AG08395 (cell line): ENCODE data around the gene LMF2.

ENCODE experiments used
- DNase-seq: peaks from one replicate; pipeline ENCODE4 v3.0.0; 2012; ENCODE audit warnings: mixed read lengths, low spot score

Gene LMF2, protein sequence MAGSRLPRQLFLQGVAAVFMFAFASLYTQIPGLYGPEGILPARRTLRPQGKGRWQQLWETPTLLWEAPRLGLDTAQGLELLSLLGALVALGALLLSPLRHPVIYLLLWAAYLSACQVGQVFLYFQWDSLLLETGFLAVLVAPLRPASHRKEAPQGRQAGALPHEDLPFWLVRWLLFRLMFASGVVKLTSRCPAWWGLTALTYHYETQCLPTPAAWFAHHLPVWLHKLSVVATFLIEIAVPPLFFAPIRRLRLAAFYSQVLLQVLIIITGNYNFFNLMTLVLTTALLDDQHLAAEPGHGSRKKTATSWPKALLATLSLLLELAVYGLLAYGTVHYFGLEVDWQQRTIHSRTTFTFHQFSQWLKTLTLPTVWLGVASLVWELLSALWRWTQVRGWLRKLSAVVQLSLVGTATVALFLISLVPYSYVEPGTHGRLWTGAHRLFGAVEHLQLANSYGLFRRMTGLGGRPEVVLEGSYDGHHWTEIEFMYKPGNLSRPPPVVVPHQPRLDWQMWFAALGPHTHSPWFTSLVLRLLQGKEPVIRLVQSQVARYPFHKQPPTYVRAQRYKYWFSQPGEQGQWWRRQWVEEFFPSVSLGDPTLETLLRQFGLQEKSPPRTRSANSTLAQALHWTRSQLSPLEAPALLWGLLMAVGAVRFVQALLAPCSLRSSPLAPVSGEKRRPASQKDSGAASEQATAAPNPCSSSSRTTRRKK

GRCh38 chr22:50507421-50507990 lies at the start of gene LMF2:
LMF2 (minus strand) TSS chr22:50507702; CDS start chr22:50507675, 27 bp downstream.
- peak; percentile 97 for DNase-seq

DNA sequence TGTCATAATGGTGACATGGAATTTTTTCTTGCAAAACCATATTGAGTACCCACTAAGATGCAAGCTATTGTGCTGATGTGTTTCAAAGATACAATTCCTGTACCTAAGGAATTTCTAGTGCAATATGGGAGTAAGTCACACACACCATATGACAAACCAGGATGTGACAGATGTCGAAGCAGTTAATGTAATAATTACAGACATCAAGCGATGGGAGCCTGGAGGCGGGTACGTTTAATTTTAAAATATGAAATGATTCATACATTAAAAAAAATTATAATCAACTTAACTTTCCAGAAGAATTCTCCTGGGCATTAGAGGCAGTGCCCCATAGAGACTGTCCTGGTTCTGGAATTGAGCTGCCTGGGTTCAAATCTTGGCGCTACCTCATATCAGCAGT lies 49.2 kb upstream of the LMF2 start:
- no peak for DNase-seq

- DNase-seq = no peak
These were observed 45.8 kb upstream of the LMF2 start for GRCh38 chr22:50553310-50553709.

DNA sequence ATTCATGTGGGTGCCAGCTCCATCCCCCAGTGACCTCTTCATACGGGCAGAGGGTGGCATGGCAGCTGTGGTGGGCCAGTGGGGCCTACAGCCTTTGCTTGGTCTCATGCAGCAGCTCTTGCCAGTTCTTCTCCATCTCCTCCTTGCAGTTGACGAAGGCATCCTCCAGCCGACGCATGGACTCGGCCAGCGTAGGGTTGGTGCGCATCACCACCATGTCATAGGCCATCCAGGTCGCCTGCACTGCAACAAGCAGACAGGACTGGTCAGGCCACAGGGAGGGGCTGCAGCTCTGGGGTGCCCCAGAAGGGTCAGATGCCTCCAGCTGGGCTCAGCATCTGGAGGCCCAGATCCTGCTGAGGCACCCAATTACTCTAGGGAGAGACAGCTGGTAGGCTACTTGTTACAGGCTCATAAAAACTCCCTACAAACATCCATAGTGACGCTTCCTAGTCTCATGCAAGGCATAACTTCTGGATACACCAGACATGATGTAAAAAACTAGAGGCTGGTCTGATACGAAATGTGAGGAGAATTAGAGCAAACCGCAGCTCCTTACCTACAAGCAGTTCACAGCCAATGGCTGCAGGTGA lies 43.8 kb upstream of the LMF2 start:
- DNase-seq = no peak

DNA sequence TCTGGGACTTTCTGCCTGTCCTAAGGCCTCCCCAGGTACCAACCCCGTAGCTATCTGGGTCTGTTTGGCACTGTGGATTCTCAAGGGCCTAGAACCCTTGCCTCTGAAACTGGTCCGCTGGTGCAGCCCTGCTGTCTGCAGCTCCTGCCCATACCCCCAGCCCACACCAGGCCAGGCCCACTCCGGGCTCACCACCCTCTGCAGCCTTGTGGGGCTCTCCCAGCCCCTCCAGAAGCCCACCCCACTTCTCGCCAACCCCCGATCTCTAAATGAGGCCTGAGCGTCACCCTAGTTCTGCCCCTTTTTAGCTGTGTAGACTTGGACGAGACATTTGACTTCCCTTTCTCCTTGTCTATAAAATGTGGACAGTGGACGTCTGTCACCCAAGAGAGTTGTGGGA lies 42.9 kb upstream of the LMF2 start:
- no peak for DNase-seq

- no peak for DNase-seq
These were observed 41.7 kb upstream of the LMF2 start for GRCh38 chr22:50548921-50549790.

- no peak for DNase-seq
These were observed 40.8 kb upstream of the LMF2 start for GRCh38 chr22:50548040-50548920.

- no peak for DNase-seq
These were observed 39.9 kb upstream of the LMF2 start for GRCh38 chr22:50547263-50547985.

GRCh38 chr22:50546326-50547262 lies 39.1 kb upstream of the LMF2 start:
- no peak for DNase-seq

DNA sequence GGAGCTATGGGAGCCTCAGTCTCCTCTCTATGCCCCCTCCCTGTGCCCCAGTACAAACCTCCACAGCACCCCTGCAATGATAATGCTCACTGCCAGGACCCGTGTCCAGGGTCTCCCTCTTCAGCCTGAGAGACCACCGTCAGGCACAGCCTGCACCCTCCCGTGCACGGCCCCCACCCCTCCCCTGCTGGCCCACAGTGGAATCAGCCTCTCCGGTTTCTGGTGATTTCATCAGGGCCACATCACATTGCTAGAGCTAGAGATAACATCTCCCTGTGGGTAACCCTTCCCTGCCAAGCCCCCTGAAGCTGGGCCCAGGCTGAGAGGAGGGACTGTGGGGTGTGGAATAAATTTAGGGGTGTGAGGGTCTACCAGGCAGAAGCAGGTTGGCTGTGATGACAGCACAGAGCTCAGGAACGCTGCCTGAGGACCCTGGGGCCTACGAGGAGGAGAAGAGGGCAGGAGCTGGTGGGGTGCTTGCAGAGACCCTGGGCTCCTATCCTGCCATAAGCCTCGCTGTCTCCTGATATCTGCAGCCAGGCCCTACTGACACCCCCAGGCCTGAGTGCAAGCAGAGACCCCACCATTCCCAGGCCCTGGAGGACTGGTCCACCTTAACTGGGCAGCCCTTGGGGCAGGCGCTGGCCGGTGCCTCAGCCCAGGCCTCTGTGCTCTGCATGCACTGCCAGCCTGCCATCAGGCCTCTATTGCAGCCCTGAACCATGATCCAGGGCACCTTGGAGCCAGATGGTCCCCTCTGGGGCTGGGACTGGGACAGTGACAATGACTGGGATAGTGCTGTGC lies 38.2 kb upstream of the LMF2 start, which contains the start of gene KLHDC7B:
KLHDC7B (plus strand) TSS at position 378 of the 804 bp plus-strand sequence; CDS start at position 723, 345 bp downstream.
- DNase-seq = no peak

DNA sequence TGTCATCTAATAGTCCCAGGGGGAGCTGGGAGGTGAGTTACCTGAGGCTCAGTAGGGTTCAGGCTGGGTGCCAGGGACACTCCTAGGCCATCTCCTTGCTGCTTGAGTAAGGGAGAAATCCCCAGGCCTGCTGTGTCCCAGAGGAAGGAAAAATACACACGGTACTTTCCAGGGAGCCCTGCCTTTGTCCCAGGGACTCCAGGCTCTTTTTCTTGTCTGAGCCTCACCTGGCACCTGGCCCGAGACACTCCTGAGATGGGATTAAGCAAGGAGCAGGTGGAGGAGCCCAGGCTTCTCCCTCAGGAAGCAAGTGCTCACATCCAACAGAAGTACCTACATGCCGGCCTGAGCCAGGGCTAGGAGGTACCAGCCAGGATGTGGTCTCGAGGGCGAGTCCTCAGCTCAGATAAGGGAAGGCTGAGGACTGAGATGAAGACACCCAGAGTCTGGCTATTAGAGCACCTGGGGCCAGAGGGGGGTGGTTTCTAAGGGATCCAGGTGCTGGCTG lies 37.3 kb upstream of the LMF2 start:
- DNase-seq = no peak

DNA sequence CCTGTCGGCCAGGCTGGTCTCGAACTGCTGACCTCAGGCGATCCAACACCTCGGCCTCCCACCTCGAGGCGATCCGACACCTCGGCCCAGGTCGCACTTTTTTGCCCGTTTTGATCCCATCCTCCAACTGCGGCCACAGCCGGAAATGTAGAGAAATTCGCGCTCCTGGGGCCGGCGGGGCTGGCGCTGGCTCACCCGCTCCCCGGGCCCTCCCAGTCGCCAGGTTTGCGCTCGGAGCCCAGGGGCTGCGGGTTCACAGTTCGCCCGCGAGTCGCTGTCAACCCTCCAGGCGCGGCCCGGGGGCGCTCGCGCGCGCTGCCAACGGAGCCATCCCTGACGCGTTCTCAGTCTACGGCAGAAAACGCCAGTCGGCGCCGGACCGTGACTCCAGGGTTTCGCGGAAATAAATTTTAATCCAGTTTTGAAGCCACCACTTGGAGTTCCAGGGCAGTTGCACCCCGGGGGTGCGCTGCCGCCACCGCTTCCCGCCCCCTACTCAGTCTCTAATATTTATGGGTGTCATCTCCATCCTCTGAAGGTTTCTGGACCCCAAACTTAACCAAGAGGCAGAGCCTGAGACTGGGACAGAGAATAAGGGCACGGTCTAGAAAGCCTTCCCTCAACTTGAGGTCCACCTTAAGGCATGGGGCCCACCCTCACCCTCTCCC lies 36.7 kb upstream of the LMF2 start:
- DNase-seq = peak; percentile 83

DNA sequence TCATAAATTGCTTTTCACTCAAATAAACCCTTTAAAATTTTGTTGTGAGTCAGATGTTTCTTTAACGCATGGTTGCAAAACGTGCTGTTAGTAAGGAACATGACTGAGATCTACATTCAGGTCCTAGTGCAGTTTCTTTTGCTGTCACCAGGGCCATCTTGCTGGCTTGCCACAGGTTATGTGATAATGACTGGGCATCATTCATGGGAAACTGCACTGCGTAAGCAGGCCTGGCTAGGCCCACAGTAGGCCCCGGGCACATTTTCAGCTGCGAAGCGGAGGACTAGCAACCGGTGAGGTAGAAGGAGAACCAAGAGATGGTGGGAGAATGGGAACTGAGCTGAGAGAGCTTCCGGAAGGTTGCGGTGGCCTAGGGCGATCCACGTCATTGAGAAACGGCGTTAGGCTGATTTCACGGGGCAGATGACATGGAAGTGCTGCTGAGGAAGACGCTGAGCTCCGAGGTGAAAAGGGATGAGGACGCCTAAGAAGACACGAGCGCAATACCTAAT lies 35.0 kb upstream of the LMF2 start:
- DNase-seq = no peak

- peak; percentile 80 for DNase-seq
These were observed 34.1 kb upstream of the LMF2 start for GRCh38 chr22:50541667-50542026.

GRCh38 chr22:50540381-50540780 lies 32.9 kb upstream of the LMF2 start:
- DNase-seq = no peak

GRCh38 chr22:50537765-50538164 lies 30.3 kb upstream of the LMF2 start:
- DNase-seq = no peak

DNA sequence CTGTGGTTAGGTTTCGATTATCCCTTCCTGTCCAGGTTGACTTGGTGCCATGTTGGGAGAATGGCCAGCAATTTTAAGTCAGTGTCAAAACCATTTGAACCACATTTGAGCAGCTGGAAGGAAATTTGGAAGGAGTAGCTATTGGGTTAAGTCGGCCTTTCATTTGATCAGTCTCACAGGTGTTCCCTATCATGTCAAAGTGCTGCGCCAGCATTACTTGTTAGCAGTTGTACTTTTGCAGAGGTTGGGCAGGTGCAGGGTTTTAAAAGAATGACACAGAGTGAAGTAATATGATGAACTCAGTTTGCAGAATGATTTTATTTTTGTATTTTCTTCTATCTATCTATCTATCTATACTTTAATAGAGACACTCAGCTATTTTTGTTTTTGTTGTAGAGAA lies 28.7 kb upstream of the LMF2 start:
- DNase-seq = no peak
